MM.1S (cell line): ENCODE data around the gene USP54.

Experiments
- DNase-seq: peaks from one replicate; pipeline ENCODE4 v3.0.0-alpha.2; 2015
- H2AFZ ChIP-seq: fragments of 300-600 bp; sonication (generic); 2 replicates; pipeline ENCODE4 v1.6.0; 2016; ENCODE audit warnings: antibody characterized with exemption, low read length
- H3F3A ChIP-seq: fragments of 300-600 bp; sonication (generic); 2 replicates; pipeline ENCODE4 v1.6.1; 2016; ENCODE audit warnings: mild to moderate bottlenecking, antibody characterized with exemption, low read length, moderate library complexity, mixed read lengths; ENCODE audit not compliant: insufficient read depth
- H3K27ac ChIP-seq: fragments of 300-600 bp; sonication (generic); 2 replicates; pipeline ENCODE4 v1.5.1; 2016; ENCODE audit warnings: mild to moderate bottlenecking, low read length
- H3K27me3 ChIP-seq: fragments of 300-600 bp; sonication (generic); replicated peaks from 2 replicates; pipeline ENCODE4 v1.6.0; 2016; ENCODE audit warnings: low read length; ENCODE audit not compliant: insufficient read depth
- H3K36me3 ChIP-seq: fragments of 300-600 bp; sonication (generic); replicated peaks from 2 replicates; pipeline ENCODE4 v1.6.1; 2016; ENCODE audit warnings: mild to moderate bottlenecking, low read length, mixed read lengths; ENCODE audit not compliant: insufficient read depth
- H3K4me1 ChIP-seq: fragments of 300-600 bp; sonication (generic); 2 replicates; pipeline ENCODE4 v1.6.1; 2016; ENCODE audit warnings: low read length, mixed read lengths
- H3K4me2 ChIP-seq: fragments of 300-600 bp; sonication (generic); 2 replicates; pipeline ENCODE4 v1.6.0; 2016; ENCODE audit warnings: low read depth, low read length
- H3K4me3 ChIP-seq: fragments of 300-600 bp; sonication (generic); 2 replicates; pipeline ENCODE4 v1.5.1; 2016; ENCODE audit warnings: low read length, mixed read lengths
- H3K79me2 ChIP-seq: fragments of 300-600 bp; sonication (generic); 2 replicates; pipeline ENCODE4 v1.6.1; 2016; ENCODE audit warnings: mixed run types, low read length, mixed read lengths
- H3K9ac ChIP-seq: fragments of 300-600 bp; sonication (generic); 2 replicates; pipeline ENCODE4 v1.6.1; 2016; ENCODE audit warnings: low read length, mixed read lengths
- H3K9me2 ChIP-seq: fragments of 300-600 bp; sonication (generic); replicated peaks from 2 replicates; pipeline ENCODE4 v1.6.1; 2016; ENCODE audit warnings: mild to moderate bottlenecking, low read length, mixed read lengths; ENCODE audit not compliant: insufficient read depth
- H3K9me3 ChIP-seq: fragments of 300-600 bp; sonication (generic); replicated peaks from 2 replicates; pipeline ENCODE4 v1.6.1; 2016; ENCODE audit warnings: mild to moderate bottlenecking, low read length, mixed read lengths; ENCODE audit not compliant: insufficient read depth
- H4K20me1 ChIP-seq: fragments of 300-600 bp; sonication (generic); 2 replicates; pipeline ENCODE4 v1.6.1; 2016; ENCODE audit warnings: mild to moderate bottlenecking, low read length, moderate library complexity, mixed read lengths; ENCODE audit not compliant: insufficient read depth
- CTCF ChIP-seq: fragments of 300-600 bp; sonication (generic); IDR thresholded peaks from 2 replicates; pipeline ENCODE4 v1.5.1; 2016; ENCODE audit warnings: antibody characterized with exemption, low read length, mixed read lengths
- EZH2 ChIP-seq: fragments of 300-600 bp; sonication (generic); optimal IDR thresholded peaks from 2 replicates; pipeline ENCODE3; 2017; ENCODE audit warnings: low read depth, mild to moderate bottlenecking, antibody characterized with exemption, low read length, mixed read lengths
- EZH2phosphoT487 ChIP-seq: fragments of 300-600 bp; sonication (generic); IDR thresholded peaks from 2 replicates; pipeline ENCODE4 v1.6.1; 2018; ENCODE audit warnings: antibody characterized with exemption, low read length

Gene USP54, protein sequence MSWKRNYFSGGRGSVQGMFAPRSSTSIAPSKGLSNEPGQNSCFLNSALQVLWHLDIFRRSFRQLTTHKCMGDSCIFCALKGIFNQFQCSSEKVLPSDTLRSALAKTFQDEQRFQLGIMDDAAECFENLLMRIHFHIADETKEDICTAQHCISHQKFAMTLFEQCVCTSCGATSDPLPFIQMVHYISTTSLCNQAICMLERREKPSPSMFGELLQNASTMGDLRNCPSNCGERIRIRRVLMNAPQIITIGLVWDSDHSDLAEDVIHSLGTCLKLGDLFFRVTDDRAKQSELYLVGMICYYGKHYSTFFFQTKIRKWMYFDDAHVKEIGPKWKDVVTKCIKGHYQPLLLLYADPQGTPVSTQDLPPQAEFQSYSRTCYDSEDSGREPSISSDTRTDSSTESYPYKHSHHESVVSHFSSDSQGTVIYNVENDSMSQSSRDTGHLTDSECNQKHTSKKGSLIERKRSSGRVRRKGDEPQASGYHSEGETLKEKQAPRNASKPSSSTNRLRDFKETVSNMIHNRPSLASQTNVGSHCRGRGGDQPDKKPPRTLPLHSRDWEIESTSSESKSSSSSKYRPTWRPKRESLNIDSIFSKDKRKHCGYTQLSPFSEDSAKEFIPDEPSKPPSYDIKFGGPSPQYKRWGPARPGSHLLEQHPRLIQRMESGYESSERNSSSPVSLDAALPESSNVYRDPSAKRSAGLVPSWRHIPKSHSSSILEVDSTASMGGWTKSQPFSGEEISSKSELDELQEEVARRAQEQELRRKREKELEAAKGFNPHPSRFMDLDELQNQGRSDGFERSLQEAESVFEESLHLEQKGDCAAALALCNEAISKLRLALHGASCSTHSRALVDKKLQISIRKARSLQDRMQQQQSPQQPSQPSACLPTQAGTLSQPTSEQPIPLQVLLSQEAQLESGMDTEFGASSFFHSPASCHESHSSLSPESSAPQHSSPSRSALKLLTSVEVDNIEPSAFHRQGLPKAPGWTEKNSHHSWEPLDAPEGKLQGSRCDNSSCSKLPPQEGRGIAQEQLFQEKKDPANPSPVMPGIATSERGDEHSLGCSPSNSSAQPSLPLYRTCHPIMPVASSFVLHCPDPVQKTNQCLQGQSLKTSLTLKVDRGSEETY (N-terminal part only)

DNA sequence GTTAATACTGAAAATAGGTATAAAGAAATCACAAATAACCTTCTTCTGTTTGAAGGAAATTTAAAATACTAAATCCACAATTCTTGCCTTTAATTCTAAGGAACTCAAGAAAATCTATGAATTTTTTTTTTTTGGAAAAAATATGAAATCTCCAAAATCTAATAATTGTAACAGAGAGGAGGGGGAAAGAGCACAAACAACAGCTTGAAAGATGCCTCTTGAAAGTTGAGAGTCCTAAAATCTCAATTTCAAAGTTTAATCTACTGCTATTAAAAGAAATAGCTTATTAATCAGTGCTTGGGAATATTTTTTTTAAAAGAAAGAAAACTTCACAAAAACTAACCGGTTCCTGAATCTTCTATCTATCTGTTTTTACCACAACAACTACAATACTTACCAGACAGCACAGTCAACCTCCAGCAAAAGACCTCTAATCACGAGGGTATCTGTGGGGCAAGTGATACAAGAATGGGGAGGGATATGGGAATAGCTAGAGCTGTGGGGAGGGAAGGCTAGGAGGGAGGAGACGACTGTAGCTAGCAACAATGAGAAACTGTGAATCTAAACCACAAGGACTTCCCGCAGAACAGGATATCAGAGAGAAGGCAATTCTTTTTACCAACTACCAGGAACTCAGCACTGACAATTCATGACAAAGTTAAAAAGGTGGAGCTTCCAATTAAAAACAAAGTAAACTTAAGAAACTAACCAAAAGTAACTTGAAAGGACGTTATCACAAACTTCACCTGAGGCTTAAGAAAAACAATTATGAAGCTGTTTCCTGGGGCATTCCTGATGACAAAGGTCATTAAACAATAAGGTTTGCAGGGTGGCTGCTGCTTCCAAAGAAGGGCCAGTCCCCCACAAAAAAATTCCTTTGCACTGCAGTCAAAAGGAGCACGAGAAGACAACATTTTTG, at the start of gene USP54:
USP54 (minus strand) TSS at position 462 of the 919 bp plus-strand sequence. CDS start 15,684 bp downstream, outside the sequence.
- Histone ChIP-seq H3F3A (no peaks in the 10 kb centered on the region), H3K27ac (no peak within 1 kb of the TSS), H3K4me3 (no peak within 1 kb of the TSS), H3K27me3 (no peaks in the 10 kb centered on the region), H3K79me2 (no peaks in the 10 kb centered on the region), H3K9me2 (no peaks in the 10 kb centered on the region), H4K20me1 (no peaks in the 10 kb centered on the region), H3K4me1 (no peaks in the 10 kb centered on the region), H3K4me2 (no peak within 1 kb of the TSS), H3K36me3 (no peaks in the 10 kb centered on the region), H3K9me3 (no peaks in the 10 kb centered on the region), H2AFZ (no peak within 1 kb of the TSS), H3K9ac (no peak within 1 kb of the TSS)
- TF ChIP-seq CTCF, result no peak
- no peak for TF ChIP-seq EZH2
- no peak for TF ChIP-seq EZH2phosphoT487
- DNase-seq, result no peak

GRCh38 chr10:73639286-73639685, 48.1 kb upstream of the USP54 start:
- no peak for DNase-seq
- no peak overlapping the region for H3K27ac ChIP-seq
- no peaks in the 10 kb centered on the region for H3K36me3 ChIP-seq

More at GRCh38 chr10:73639286-73639685, 48.1 kb upstream of the USP54 start:
- H3K27me3 ChIP-seq, result no peaks in the 10 kb centered on the region
- H3F3A ChIP-seq, result no peaks in the 10 kb centered on the region
- no peak overlapping the region for H3K4me3 ChIP-seq
- H3K4me2 ChIP-seq, result no peak overlapping the region
- no peaks in the 10 kb centered on the region for H3K4me1 ChIP-seq
- no peak overlapping the region for H2AFZ ChIP-seq
- no peaks in the 10 kb centered on the region for H4K20me1 ChIP-seq
- H3K9ac ChIP-seq, result no peak overlapping the region
- no peaks in the 10 kb centered on the region for H3K79me2 ChIP-seq
- TF ChIP-seq EZH2, result no peak
- TF ChIP-seq EZH2phosphoT487, result no peak
- TF ChIP-seq CTCF, result no peak
- H3K9me3 ChIP-seq, result no peaks in the 10 kb centered on the region
- H3K9me2 ChIP-seq, result no peaks in the 10 kb centered on the region
